ENCODE data around the gene ADAMTS1.
"Not testable (repeated sequence)": the region's sequence is repeated elsewhere in the genome, so short reads cannot be mapped to it uniquely, and the experiment has no call there.

Gene ADAMTS1

DNA sequence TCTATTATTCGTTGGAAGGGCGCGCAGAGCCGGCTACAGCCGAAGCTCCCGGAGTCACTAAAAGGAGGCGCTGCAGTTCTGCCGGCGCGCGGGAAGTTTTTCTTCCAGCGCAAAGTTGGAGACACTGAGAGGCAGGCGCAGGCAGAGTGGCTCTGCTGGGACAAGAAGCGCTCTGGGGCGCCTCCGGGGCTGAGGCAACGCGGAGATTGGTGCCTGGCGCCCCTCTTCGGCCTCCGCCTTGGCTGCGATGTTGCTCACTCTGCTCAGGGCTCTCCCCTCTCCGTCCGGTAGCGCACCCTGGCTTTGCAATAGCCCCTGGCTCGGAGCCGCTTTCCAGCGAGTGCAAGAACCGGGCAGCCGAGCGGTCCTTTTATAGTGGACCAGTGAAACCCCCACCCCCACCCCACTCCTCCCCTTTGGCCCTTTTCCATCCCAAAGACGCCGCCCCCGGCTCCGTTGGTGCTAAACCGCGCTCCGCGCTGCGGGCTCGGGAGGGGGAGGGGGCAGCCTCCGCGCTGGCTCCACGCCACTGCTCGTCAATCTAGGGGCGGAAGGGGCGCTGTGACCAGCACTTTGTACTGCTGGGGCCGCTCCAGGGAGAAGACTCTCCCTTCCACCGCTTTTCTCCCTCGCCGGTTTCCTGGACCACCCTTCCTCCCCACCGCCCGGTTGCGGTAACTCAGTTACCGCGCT is at the start of gene ADAMTS1:
ADAMTS1 (minus strand) TSS at position 344 of the 693 bp plus-strand sequence. CDS start 455 bp downstream, outside the sequence.
- peak; percentile 32 for DNase-seq

DNA sequence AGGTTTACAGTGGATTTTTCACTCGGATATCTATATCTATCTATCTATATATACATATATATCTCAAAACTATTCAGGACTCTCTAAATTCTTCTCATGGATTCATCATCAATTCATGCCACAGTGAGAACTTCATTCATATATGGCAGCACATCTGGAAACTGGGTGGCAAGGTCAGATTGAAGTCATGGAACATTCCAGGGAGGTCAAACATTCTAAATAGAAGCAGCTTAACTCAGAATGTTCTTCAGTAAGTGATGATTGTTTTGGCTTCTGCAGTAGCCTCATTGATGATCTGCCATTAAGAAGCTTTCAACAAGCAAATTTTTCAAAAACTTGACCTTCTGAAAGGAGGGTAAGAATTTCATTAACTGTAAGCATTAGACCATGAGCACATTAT is 46.9 kb upstream of the ADAMTS1 start:
- no peak for DNase-seq

DNA sequence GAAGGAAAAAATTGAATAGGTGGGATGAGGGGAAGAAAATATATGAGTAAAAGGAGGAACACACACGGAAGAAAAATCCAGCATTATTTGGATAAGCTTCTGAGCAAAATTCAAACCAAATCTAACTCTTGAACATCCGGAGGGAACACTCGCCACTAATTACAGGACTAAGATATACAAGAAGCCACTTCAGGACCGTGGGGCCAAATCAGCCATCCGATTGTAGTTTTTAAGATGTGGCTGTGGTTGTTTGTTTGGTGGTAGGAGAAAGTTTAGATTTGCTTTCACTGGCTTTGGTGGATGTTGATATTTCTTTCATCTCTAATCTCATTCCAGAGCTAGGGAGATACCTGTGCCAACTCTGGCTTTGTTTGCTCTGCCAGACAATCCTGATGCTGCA is 43.7 kb upstream of the ADAMTS1 start:
- no peak for DNase-seq

DNA sequence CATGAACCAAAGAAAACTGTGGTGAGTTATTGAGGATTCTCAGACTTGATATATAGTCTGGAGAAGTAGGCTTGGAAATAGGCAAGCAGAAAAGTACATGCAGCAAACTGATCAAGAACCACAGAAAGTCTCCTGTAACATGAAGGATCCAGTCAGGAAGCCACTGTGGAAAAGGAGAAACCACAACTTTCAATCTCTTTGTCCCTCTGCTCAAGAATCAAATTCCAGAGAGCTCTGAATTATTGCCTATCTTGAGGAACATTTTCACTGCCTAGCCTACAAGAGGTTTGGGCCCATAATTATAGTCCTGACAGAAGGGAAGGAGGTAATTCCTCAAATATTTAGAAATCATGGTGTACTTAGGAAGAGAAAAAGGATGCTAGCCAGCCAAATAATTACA is 43.0 kb upstream of the ADAMTS1 start:
- no peak for DNase-seq

- no peak for DNase-seq
Measured at GRCh38 chr21:26887251-26887650, 42.0 kb upstream of the ADAMTS1 start.

GRCh38 chr21:26884436-26884835 is 39.2 kb upstream of the ADAMTS1 start:
- no peak for DNase-seq

GRCh38 chr21:26883768-26884167 is 38.6 kb upstream of the ADAMTS1 start:
- DNase-seq = no peak

GRCh38 chr21:26881504-26882228 is 36.5 kb upstream of the ADAMTS1 start:
- no peak for DNase-seq

GRCh38 chr21:26877018-26877417 is 31.8 kb upstream of the ADAMTS1 start:
- no peak for DNase-seq

- DNase-seq = no peak
Measured at GRCh38 chr21:26874347-26874746, 29.1 kb upstream of the ADAMTS1 start.

DNA sequence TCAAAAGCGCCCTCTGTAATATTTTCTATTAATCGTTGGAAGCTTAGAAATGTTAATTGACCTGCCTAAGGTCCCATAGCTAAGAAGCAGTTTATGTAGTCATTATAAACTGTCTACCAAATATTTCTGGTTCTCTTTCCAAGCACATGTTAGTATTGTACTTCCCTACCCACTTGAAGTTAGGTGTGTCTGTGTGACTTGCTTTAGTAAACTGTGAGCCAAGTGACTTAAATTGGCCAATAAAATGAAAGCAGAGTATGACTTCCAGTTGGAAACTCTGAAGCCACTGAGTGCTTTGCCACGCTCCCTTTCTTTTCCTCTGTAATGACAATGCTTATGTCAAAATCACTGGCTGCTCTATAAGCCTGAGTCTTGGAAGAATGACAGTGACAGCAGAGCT is 20.6 kb upstream of the ADAMTS1 start:
- no peak for DNase-seq

GRCh38 chr21:26856871-26857350 is 11.7 kb upstream of the ADAMTS1 start:
- DNase-seq = not testable (repeated sequence)

GRCh38 chr21:26854695-26855094 is 9.5 kb upstream of the ADAMTS1 start:
- DNase-seq = not testable (repeated sequence)

GRCh38 chr21:26852423-26852822 is 7.2 kb upstream of the ADAMTS1 start:
- no peak for DNase-seq

DNA sequence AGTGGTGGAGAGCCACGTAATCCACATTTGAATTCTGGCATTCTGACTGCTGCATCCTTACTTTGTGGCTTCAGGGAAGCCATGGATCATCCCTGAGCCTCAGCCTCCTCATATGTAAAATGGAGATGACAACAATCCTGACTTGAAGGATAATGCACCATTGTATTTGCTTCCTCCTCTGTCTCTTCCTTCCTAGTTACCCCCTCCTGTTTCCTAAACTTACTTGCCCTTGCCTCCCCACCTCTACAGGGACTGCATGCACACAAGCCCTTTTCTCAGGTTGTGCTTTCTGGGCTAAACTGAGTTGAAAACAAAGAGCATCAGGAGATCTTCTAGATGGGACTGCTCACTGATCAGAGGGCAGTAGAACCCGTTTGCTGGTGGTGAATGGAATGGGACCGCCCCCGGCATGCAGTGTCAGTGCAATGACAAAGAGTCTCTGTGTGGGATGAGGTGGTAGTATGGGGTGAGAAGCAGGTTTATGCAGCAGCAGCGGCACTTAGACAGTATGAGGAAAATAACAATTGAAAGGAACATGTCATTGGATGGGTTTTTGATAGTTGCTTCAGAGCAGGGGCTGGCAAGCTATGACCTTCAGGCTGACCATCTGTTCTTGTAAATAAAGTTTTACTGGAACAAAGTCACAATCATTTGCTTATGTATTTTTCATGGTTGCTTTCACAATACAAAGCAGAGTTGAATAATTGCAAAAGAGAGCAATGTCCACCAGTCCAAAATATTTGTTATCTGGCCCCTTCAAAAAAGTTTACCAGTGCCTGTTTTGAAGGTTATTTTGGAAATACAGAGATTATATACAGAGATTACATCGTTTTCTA is 6.1 kb upstream of the ADAMTS1 start:
- no peak for DNase-seq

- DNase-seq = no peak
Measured at GRCh38 chr21:26850116-26850643, 5.0 kb upstream of the ADAMTS1 start.

DNA sequence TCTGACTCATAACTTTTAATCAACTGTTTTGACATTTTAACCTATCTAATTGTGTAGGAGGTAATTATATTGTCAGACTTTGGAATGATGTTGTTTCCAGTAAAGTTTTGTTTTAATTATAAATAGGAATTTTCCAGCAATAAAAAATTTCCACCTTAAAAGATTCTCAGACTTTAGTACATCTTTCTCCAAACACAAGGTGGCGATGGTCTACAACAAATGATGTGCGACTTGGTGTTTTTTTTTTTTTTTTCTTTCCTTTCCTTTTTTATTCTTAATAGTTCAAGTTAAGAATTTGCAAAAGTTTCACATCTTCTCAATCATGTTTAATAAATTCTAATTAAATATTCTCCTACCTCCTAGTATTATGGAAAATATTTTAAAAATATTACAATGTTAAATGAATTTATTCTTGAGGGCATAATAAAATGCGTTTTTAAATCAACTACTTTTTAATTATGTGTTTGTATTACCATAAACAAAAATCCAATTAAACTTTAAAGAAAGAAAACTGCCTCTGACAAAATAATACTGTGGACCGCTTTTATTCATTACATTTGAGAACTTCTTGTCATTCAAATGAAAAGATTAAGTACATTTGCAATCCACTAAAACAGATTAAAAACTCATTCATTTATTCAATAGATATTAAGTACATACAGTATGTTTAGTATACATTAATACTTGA is 4.4 kb upstream of the ADAMTS1 start:
- DNase-seq = no peak

GRCh38 chr21:26847921-26848320 is 2.7 kb upstream of the ADAMTS1 start:
- no peak for DNase-seq

DNA sequence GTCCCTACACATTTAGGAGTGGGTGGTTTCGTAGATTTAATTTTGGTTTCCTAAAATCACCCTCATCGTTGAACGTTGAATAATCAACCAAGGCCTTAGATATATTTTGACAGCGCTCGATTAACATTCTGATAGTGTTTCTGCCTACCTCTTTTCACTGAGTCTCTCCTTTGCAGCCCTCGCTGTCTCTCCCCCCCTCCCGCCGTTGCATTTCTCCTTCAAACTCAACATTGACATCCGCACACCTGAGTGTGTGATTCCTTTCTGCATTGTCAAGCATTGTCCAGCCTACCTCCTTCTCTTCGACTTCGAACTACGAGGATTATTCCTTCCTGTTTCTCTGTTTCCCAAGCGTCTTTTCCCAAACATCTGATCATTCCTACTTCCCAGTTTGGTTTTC is 1.8 kb upstream of the ADAMTS1 start:
- DNase-seq = no peak

GRCh38 chr21:26846036-26846931 is 1.1 kb upstream of the ADAMTS1 start:
- DNase-seq = peak; percentile 22

DNA sequence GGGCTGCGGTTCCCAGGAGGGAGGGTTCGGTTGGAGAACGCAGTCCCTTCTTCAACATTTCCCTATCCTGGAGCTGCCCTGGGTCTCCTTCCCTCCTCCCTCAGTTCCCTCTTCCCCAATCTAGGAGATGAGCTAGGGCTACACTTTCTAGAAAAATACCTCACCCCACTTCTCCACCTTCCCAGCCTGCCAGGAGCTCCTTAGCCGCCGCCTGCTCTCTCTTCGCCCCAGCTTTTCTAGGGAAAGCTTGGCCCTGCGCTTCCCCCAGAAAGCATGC is 488 bp upstream of the ADAMTS1 start:
- DNase-seq = no peak
